Activated gamma-delta T cell (primary cell): ENCODE measurements around the gene LSM10.

Experiments used
- DNase-seq: peaks from one replicate; lab custom pipeline; 2025; lab: John Stamatoyannopoulos, UW

Gene LSM10

GRCh38 chr1:36351227-36351977, 46.3 kb downstream of the LSM10 start:
- no peak for DNase-seq

DNA sequence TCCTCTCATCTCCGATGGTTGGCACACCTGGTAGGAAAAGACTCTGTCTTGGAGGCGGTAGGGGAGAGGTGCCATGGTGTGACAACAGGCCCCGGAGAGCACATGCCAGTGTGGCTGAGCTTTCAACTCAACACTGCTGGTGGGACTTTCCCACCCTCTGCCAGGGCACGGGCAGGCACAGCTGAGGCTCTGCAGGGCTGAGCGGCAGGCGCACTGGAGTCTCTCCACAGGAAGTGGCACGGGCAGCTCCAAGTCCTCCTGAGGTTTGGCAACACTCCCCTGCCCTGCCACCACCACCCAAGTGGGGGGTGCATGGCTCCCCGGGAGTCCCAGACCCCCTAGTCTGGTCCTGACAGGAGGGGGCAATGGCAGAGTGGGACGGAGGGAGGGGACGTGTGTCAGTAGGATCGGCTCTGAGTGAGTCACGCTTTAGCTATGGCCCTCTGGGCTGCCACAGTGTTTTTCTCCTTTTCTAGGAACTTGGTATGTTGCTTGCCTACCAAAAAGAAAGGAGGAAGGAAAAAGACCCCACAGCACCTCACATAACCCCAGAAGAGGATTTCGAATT, 47.0 kb downstream of the LSM10 start:
- no peak for DNase-seq

DNA sequence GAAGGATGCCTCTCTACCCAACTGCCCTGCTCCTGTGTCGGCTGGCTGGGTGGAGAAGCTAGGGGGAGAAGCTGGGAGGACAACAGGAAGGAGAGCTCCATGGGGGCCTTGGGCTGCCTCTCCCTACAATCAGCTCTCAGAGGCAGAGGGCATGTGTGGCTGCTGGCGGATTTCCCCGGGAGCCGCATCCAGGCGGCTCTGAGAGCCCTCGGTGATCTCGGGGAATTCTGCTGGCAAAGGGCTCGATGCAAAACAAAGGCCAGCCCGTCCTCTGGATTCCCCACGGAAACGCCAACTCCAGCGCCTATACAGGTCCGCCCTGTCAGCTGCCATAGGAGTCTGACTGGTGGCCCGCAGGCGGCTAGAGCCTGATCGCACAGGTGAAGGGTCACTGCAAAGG, 47.9 kb downstream of the LSM10 start:
- DNase-seq = no peak

GRCh38 chr1:36349241-36349671, 48.5 kb downstream of the LSM10 start:
- no peak for DNase-seq

DNA sequence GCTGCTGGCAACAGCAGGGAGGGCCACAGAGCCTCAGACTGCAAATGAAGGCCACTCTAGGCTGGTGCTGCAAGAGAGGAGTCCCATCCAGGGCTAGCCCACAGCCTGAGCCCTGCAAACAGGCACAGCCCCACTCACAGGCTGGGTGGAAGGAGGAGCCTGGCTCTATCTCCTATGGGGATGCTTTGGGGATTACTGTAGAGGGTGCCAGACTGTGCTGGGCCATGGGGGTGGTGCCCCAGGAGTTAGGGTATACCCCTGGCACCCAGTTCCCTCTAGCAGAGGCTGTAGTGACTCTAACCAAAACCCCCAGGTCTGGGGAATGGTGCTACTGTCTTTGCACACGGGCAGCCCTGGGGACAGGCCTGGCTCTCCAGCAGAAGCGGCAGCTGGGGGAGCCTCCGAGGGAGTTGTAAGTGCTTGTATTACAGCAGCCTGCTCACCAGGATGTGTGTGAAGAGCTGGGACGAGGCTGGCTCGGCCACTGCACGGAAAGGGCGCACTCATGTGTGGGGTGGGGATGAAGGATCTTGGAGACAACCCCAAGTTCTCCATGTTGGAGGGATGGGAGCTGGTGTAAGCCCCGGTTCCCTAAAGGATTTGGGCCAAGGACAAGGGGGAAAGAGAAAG, 50.9 kb downstream of the LSM10 start:
- DNase-seq = no peak

DNA sequence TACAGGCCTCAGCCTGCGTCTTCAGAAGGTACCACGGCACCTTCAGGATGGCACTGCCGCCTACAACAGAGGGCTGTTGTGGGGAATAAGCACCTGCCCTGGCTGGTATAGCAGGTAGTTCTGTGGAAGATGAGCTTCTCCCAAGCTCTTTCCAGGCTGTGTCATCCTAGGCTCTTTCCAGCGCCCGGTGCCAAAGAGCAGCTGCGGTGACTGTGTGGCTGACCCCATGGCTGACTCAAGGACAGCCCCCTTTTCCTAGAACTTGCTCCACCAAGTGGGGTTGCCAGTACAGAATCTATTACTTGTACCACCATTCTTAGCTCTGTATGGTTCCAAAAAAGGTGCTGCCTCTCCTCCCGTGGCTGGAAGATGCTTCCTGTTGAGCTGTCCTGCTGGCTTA, 52.4 kb downstream of the LSM10 start:
- no peak for DNase-seq

DNA sequence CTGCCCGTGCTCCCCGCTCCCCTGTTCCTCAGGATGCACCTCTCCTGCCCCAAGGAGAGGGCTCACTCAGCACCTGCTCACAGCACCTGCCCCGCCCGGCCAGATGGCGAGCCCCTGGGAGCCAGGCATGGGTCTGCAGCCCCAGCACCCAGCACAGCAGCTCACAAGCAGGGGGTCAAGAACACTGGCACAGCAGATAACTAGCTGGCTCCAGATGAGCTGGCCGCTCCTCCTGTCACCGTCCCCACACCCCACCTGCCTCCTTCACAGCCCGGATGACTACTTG, 53.4 kb downstream of the LSM10 start:
- no peak for DNase-seq

- DNase-seq = no peak
Observed at GRCh38 chr1:36343651-36344394, 53.9 kb downstream of the LSM10 start.
